HG03103 (cell line): ENCODE measurements around the gene PSMB11.

Source experiments
- ATAC-seq: cut with Tn5 transposase; IDR thresholded peaks from one replicate; pipeline ENCODE4 v1.9.1; 2021; ENCODE audit warnings: low read depth; ENCODE audit not compliant: unreplicated experiment

Gene PSMB11

GRCh38 chr14:23076785-23077408, 34.9 kb downstream of the PSMB11 start:
- ATAC-seq = no peak

- ATAC-seq = no peak
Observed at GRCh38 chr14:23077962-23078361, 36.0 kb downstream of the PSMB11 start.

- ATAC-seq = no peak
Observed at GRCh38 chr14:23078692-23079116, 36.7 kb downstream of the PSMB11 start.

- ATAC-seq = no peak
Observed at GRCh38 chr14:23079716-23080115, 37.7 kb downstream of the PSMB11 start.

GRCh38 chr14:23080474-23080873, 38.5 kb downstream of the PSMB11 start:
- ATAC-seq = no peak

GRCh38 chr14:23085458-23085857, 43.4 kb downstream of the PSMB11 start:
- no peak for ATAC-seq

GRCh38 chr14:23086565-23086964, 44.6 kb downstream of the PSMB11 start:
- ATAC-seq = no peak

GRCh38 chr14:23089498-23090253, 47.7 kb downstream of the PSMB11 start:
- no peak for ATAC-seq

- ATAC-seq = no peak
Observed at GRCh38 chr14:23090254-23090636, 48.2 kb downstream of the PSMB11 start.

- no peak for ATAC-seq
Observed at GRCh38 chr14:23091294-23092225, 49.5 kb downstream of the PSMB11 start.

GRCh38 chr14:23093104-23093503, 51.1 kb downstream of the PSMB11 start:
- no peak for ATAC-seq

- ATAC-seq = no peak
Observed at GRCh38 chr14:23093526-23093925, 51.5 kb downstream of the PSMB11 start.
